NT2/D1 (cell line): ENCODE results near the gene FABP3.
"Not testable (repeated sequence)": the region's sequence is repeated elsewhere in the genome, so short reads cannot be mapped to it uniquely, and the experiment has no call there.

Source experiments
- SUZ12 ChIP-seq: IDR thresholded peaks from 2 replicates; pipeline ENCODE4 v1.6.1; 2011; ENCODE audit not compliant: insufficient read length, insufficient read depth; ENCODE audit errors: extremely low read depth
- YY1 ChIP-seq: IDR thresholded peaks from 2 replicates; pipeline ENCODE4 v1.6.1; 2011; ENCODE audit not compliant: insufficient read length, insufficient read depth

GRCh38 chr1:31386576-31387243 is 13.8 kb upstream of the FABP3 start:
- TF ChIP-seq YY1, SUZ12: not testable (repeated sequence)
